ENCODE data around the gene TOM1L1. TPM values are rescaled to one million over a fixed set of nuclear protein-coding genes. Genes with fewer than 3 reads are reported as not detected.

The TOM1L1 gene
- total and polyA plus RNA-seq, 2 of the 8 experiments (the other 6 are each of a cell fraction or from before 2014, with no cell fraction given) = 47.0 to 60.8 TPM

GRCh38 chr17:54933921-54934320 is 33.3 kb downstream of the TOM1L1 start (continued):
- TF ChIP-seq RBBP5 (IDR thresholded peaks at IDR 0.05; ENCODE audit: borderline replicate concordance, low read depth, low read length) = no peak
- no peak for TF ChIP-seq BRCA1 (IDR thresholded peaks at IDR 0.05; ENCODE audit: low read depth, low read length)
